H1 (cell line): ENCODE results near the gene MAPK1. TPM values are rescaled to one million over a fixed set of nuclear protein-coding genes. Genes with fewer than 3 reads are reported as not detected.
A peak's percentile ranks its signal among the peaks of the same experiment; 100 is the strongest.

Experiments
- BACH1 ChIP-seq: IDR thresholded peaks from 2 replicates; pipeline ENCODE4 v1.6.1; 2012; ENCODE audit warnings: low read length, improper control_type of control experiment
- BRCA1 ChIP-seq: IDR thresholded peaks from 2 replicates; pipeline ENCODE4 v1.6.1; 2012; ENCODE audit warnings: low read depth, low read length, improper control_type of control experiment
- EP300 ChIP-seq, 2 experiments: IDR thresholded peaks; 1 replicate in 1 of 2; 2 replicates in 1 of 2; pipeline ENCODE4 v1.6.1; 2011 to 2012; ENCODE audit warnings: low read depth in 2 of 2, low read length in 2 of 2, mild to moderate bottlenecking in 2 of 2, borderline replicate concordance in 1 of 2, inconsistent platforms in 1 of 2, moderate library complexity in 1 of 2
- HDAC2 ChIP-seq, 2 experiments: fragments of 300-600 bp in 1 of 2; sonication (generic) in 1 of 2; IDR thresholded peaks; 2 replicates each; pipeline ENCODE4 v1.6.1; 2011 to 2012; ENCODE audit warnings: low read depth in 2 of 2, low read length in 2 of 2, mild to moderate bottlenecking in 2 of 2, moderate library complexity in 2 of 2, borderline replicate concordance in 1 of 2, inconsistent platforms in 1 of 2
- JUND ChIP-seq: IDR thresholded peaks from 2 replicates; pipeline ENCODE4 v1.6.1; 2011; ENCODE audit warnings: mild to moderate bottlenecking, improper control_type of control experiment, low read length
- KDM4A ChIP-seq: IDR thresholded peaks from one replicate; pipeline ENCODE4 v1.7.1; 2012; ENCODE audit warnings: low read depth, mild to moderate bottlenecking, moderate library complexity, low read length, inconsistent platforms; ENCODE audit not compliant: severe bottlenecking
- PHF8 ChIP-seq: fragments of 200-600 bp; sonication (generic); conservative IDR thresholded peaks from 2 replicates; pipeline ENCODE4 v1.7.1; 2012; ENCODE audit warnings: low read depth, mild to moderate bottlenecking, inconsistent platforms, low read length, moderate library complexity
- POLR2A ChIP-seq, 2 experiments: IDR thresholded peaks; 1 replicate in 1 of 2; 2 replicates in 1 of 2; pipeline ENCODE4 v1.6.1; 2011; ENCODE audit warnings: low read depth in 2 of 2, low read length in 2 of 2, mild to moderate bottlenecking in 2 of 2; ENCODE audit errors: control extremely low read depth in 1 of 2
- RAD21 ChIP-seq, 2 experiments: IDR thresholded peaks in 1 of 2; conservative IDR thresholded peaks in 1 of 2; 2 replicates each; pipeline ENCODE4 v1.6.1; 2011; ENCODE audit warnings: low read depth in 2 of 2, low read length in 2 of 2, improper control_type of control experiment in 1 of 2, inconsistent platforms in 1 of 2, mild to moderate bottlenecking in 1 of 2, moderate library complexity in 1 of 2
- SIN3A ChIP-seq, 2 experiments: IDR thresholded peaks in 1 of 2; conservative IDR thresholded peaks in 1 of 2; 2 replicates each; pipeline ENCODE4 v1.6.1; 2011 to 2012; ENCODE audit warnings: low read length in 2 of 2, improper control_type of control experiment in 1 of 2, low read depth in 1 of 2, mild to moderate bottlenecking in 1 of 2
- TAF7 ChIP-seq: optimal IDR thresholded peaks from 2 replicates; pipeline ENCODE3; 2011; ENCODE audit warnings: low read depth, mild to moderate bottlenecking, inconsistent platforms, low read length, moderate library complexity, borderline replicate concordance
- TBP ChIP-seq: IDR thresholded peaks from 2 replicates; pipeline ENCODE4 v1.6.1; 2011; ENCODE audit warnings: low read depth, low read length, improper control_type of control experiment
- YY1 ChIP-seq: IDR thresholded peaks from 2 replicates; pipeline ENCODE4 v1.6.1; 2011; ENCODE audit warnings: low read depth, mild to moderate bottlenecking, low read length
- polyA plus RNA-seq, 7 experiments: library from polyadenylated mRNA; depleted of rRNA in 3 of 7; stranded (reverse) in 5 of 7; unstranded in 2 of 7; fragments of >200 nt in 5 of 7; fragments of 200-250 nt in 2 of 7; gene quantifications; 1 replicate in 5 of 7; 2 replicates in 1 of 7; 4 replicates in 1 of 7; pipeline versions ENCODE4 v1.2.1 to v1.2.3, GENCODE V29; 2011 to 2013; ENCODE audit warnings: missing spikeins in 2 of 7, mixed read lengths in 2 of 7
- total RNA-seq: library from RNA; stranded (reverse); fragmentation: NEBNext Ultra II Directional; extraction: Animal tissue kit (Norgen Biotek cat#: 25700); gene quantifications from 2 replicates; pipeline ENCODE4 v1.2.1, GENCODE V29; 2021
- TF ChIP-seq, protein P1 (sequence below): IDR thresholded peaks from 2 replicates; pipeline ENCODE4 v1.6.1; 2011; ENCODE audit warnings: low read length, improper control_type of control experiment

MAPK1 gene
- total and polyA plus RNA-seq, 2 of the 8 experiments (the other 6 are each of a cell fraction or from before 2014, with no cell fraction given): 28.1 to 101 TPM

DNA sequence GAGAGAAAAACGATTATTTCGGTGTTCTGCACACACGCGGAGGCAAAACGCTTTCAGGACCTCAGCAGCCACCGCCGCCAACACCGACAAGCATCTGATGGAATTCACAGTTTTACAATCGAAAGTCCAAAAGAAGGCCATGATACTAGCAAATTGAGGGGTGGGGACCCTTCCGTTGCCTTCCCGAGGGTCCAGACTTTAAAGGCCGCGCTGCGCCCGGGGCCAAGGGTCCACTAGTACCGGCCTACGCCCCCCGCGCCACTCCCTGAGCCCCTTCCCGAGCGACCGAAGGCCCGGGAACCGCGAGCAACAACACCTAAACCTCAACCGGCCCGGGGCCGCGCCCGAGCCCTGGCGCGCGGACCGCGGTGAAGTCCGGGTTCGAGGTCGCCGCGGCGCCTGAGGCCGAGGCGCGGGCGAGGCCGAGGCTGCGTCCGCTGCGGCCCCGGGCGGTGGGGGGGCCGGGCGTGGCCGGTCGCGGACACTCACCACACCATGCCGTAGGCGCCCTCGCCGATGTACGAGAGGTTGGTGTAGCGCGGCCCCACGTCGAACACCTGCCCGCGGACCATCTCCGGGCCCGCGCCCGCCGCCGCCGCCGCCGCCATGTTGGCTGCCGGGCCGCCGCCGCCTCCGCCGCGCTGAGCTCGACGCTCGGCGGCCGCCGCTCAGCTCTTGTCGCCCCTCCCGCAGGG lies 465 bp downstream of the MAPK1 start (continued):
- TF ChIP-seq, protein P1, sequence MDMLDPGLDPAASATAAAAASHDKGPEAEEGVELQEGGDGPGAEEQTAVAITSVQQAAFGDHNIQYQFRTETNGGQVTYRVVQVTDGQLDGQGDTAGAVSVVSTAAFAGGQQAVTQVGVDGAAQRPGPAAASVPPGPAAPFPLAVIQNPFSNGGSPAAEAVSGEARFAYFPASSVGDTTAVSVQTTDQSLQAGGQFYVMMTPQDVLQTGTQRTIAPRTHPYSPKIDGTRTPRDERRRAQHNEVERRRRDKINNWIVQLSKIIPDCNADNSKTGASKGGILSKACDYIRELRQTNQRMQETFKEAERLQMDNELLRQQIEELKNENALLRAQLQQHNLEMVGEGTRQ: no peak
- TF ChIP-seq EP300 (IDR thresholded peaks at IDR 0.05; ENCODE audit: borderline replicate concordance in 1 of 2, low read depth in 2 of 2, low read length in 2 of 2): no peak
- no peak for TF ChIP-seq KDM4A
- no peak for TF ChIP-seq TBP
- no peak for TF ChIP-seq POLR2A (IDR thresholded peaks at IDR 0.05; ENCODE audit: control extremely low read depth in 1 of 2, low read depth in 2 of 2, low read length in 2 of 2)
- no peak for TF ChIP-seq RAD21 (IDR thresholded peaks at IDR 0.05 in 1 of 2, conservative IDR thresholded peaks at IDR 0.05 in 1 of 2; ENCODE audit: low read depth in 2 of 2, low read length in 2 of 2)
- TF ChIP-seq SIN3A (conservative IDR thresholded peaks at IDR 0.05 in 1 of 2, IDR thresholded peaks at IDR 0.05 in 1 of 2; ENCODE audit: low read depth in 1 of 2, low read length in 2 of 2): 0 out of 4 replicates have a peak, but pooled peaks of 1 of the 2 experiments have one; percentile 22
- TF ChIP-seq YY1: 0 out of 2 replicates have a peak, but pooled peaks have one; percentile 18
- TF ChIP-seq HDAC2 (IDR thresholded peaks at IDR 0.05; ENCODE audit: borderline replicate concordance in 1 of 2, low read depth in 2 of 2, low read length in 2 of 2): no peak
- no peak for TF ChIP-seq BACH1
- TF ChIP-seq PHF8: peak; percentile 13; the same call in 1 of the 2 replicates
- no peak for TF ChIP-seq BRCA1
- TF ChIP-seq TAF7: no peak
- no peak for TF ChIP-seq JUND
